LNCaP clone FGC (cell line): ENCODE data around the gene ADGRL2.

Experiments used
- DNase-seq: peaks from one replicate; pipeline ENCODE4 v3.0.0-alpha.2; 2011; ENCODE audit warnings: low read depth
- H3K4me3 ChIP-seq: 2 replicates; pipeline ENCODE4 v1.5.1; 2011; ENCODE audit warnings: mild to moderate bottlenecking, low read depth, low read length, control low read depth
- CTCF ChIP-seq: IDR thresholded peaks from 2 replicates; pipeline ENCODE4 v1.5.1; 2012; ENCODE audit warnings: mild to moderate bottlenecking; ENCODE audit not compliant: control insufficient read depth, insufficient read depth; ENCODE audit errors: extremely low read depth

ADGRL2 gene

GRCh38 chr1:81813691-81814090 lies 13.0 kb downstream of the ADGRL2 start:
- no peak for DNase-seq
- no peak for TF ChIP-seq CTCF
- no peak overlapping the region for H3K4me3 ChIP-seq

GRCh38 chr1:81819613-81820012 lies 18.9 kb downstream of the ADGRL2 start:
- no peak for TF ChIP-seq CTCF
- H3K4me3 ChIP-seq, result no peak overlapping the region

GRCh38 chr1:81820765-81821164 lies 20.0 kb downstream of the ADGRL2 start:
- TF ChIP-seq CTCF, result no peak
- no peak for DNase-seq
- H3K4me3 ChIP-seq, result no peak overlapping the region

More at GRCh38 chr1:81819613-81820012, 18.9 kb downstream of the ADGRL2 start:
- DNase-seq, result no peak

GRCh38 chr1:81823082-81823481 lies 22.3 kb downstream of the ADGRL2 start:
- no peak for TF ChIP-seq CTCF
- DNase-seq, result no peak
- H3K4me3 ChIP-seq, result no peak overlapping the region

- DNase-seq, result no peak
- TF ChIP-seq CTCF, result no peak
- H3K4me3 ChIP-seq, result no peak overlapping the region
Observed at GRCh38 chr1:81824759-81825158, 24.0 kb downstream of the ADGRL2 start.

- no peak for TF ChIP-seq CTCF
- DNase-seq, result no peak
- H3K4me3 ChIP-seq, result no peak overlapping the region
Observed at GRCh38 chr1:81827942-81828341, 27.2 kb downstream of the ADGRL2 start.

GRCh38 chr1:81832573-81832972 lies 31.8 kb downstream of the ADGRL2 start:
- no peak for TF ChIP-seq CTCF
- DNase-seq, result no peak
- H3K4me3 ChIP-seq, result no peak overlapping the region
